Breast epithelium (tissue), 4 donors: ENCODE data around the gene GMFB. TPM values are rescaled to one million over a fixed set of nuclear protein-coding genes. Genes with fewer than 3 reads are reported as not detected.
A peak's percentile ranks its signal among the peaks of the same experiment; 100 is the strongest.

Experiments
- DNase-seq, 2 donors: peaks; one replicate each; pipeline ENCODE4 v3.0.0-alpha.2; 2019; ENCODE audit warnings: low spot score in 2 of 2
- H3K27ac ChIP-seq, 2 donors: fragments of 200-600 bp; sonication (generic) in 1 of 2; one replicate each; pipeline ENCODE4 v1.5.1; 2016 to 2019; ENCODE audit warnings: mild to moderate bottlenecking in 1 of 2
- H3K27me3 ChIP-seq, 2 donors: fragments of 200-600 bp; sonication (generic) in 1 of 2; one replicate each; pipeline versions ENCODE4 v1.5.1 to v1.6.0; 2017 to 2019; ENCODE audit warnings: control low read depth in 1 of 2, mild to moderate bottlenecking in 1 of 2
- H3K36me3 ChIP-seq: fragments of 200-600 bp; one replicate; pipeline ENCODE4 v1.5.1; 2019
- H3K4me1 ChIP-seq, 2 donors: fragments of 200-600 bp; sonication (generic); one replicate each; pipeline ENCODE4 v1.5.1; 2016 to 2019; ENCODE audit warnings: control low read depth in 1 of 2
- H3K4me3 ChIP-seq, 3 donors: fragments of 200-600 bp; sonication (generic); 1 replicate in 2 of 3; 2 replicates in 1 of 3; pipeline ENCODE4 v1.5.1; 2016 to 2019; ENCODE audit warnings: mild to moderate bottlenecking in 3 of 3, moderate library complexity in 2 of 3
- H3K9me3 ChIP-seq, 2 donors: fragments of 200-600 bp; sonication (generic) in 1 of 2; one replicate each; pipeline ENCODE4 v1.5.1; 2016 to 2019; ENCODE audit warnings: control low read depth in 1 of 2
- CTCF ChIP-seq, 3 donors: fragments of 450-650 bp; IDR thresholded peaks; one replicate each; pipeline ENCODE4 v1.5.1; 2016 to 2017; ENCODE audit warnings: antibody characterized with exemption in 3 of 3, mild to moderate bottlenecking in 3 of 3, moderate library complexity in 3 of 3
- POLR2A ChIP-seq: fragments of 450-650 bp; IDR thresholded peaks from one replicate; pipeline ENCODE4 v1.6.1; 2016; ENCODE audit warnings: antibody characterized with exemption, mild to moderate bottlenecking, moderate library complexity
- POLR2AphosphoS5 ChIP-seq, 3 donors: sonication (generic); formaldehyde crosslinking; IDR thresholded peaks; one replicate each; pipeline ENCODE4 v1.6.1; 2017; ENCODE audit warnings: antibody characterized with exemption in 3 of 3
- intact Hi-C: fragments of 100-400 bp; cut with DNase I; formaldehyde crosslinking; loops from one replicate; pipeline ENCODE4 v1.15.1; 2023; ENCODE audit warnings: low total_unique reads
- total RNA-seq, 3 donors: library from RNA; depleted of rRNA; stranded (reverse); fragments of >200 nt; gene quantifications; one replicate each; pipeline ENCODE4 v1.1.0, GENCODE V29; 2016

GMFB gene
- total RNA-seq, 3 donors from 2014 or later: 43.3 to 82.5 (median 64.6) TPM

GRCh38 chr14:54498095-54498531 lies 9.3 kb upstream of the GMFB start:
- intact Hi-C loops: no loop called here
- DNase-seq: no peak
- Histone ChIP-seq H3K27ac (no peak overlapping the region), H3K9me3 (no peaks in the 10 kb centered on the region), H3K4me3 (no peak overlapping the region), H3K27me3 (no peaks in the 10 kb centered on the region), H3K36me3 (no peaks in the 10 kb centered on the region), H3K4me1 (no peaks in the 10 kb centered on the region)
- TF ChIP-seq POLR2AphosphoS5 (IDR thresholded peaks at IDR 0.05): no peak

GRCh38 chr14:54497224-54497623 lies 8.4 kb upstream of the GMFB start:
- intact Hi-C loops: no loop called here

GRCh38 chr14:54493293-54493692 lies 4.5 kb upstream of the GMFB start:
- peak overlapping the region; percentile 30 to 41 for H3K27ac ChIP-seq
- DNase-seq: no peak
- H3K4me1 ChIP-seq: no peaks in the 10 kb centered on the region
- H3K4me3 ChIP-seq: peak overlapping the region in 2 of 3 donors; percentile 29 to 47
- intact Hi-C loops: no loop called here
- no peaks in the 10 kb centered on the region for H3K36me3 ChIP-seq
- H3K9me3 ChIP-seq: no peaks in the 10 kb centered on the region
- no peak for TF ChIP-seq POLR2A
- TF ChIP-seq POLR2AphosphoS5 (IDR thresholded peaks at IDR 0.05): no peak
- TF ChIP-seq CTCF (IDR thresholded peaks at IDR 0.05): no peak
- H3K27me3 ChIP-seq: no peaks in the 10 kb centered on the region

More at GRCh38 chr14:54497224-54497623, 8.4 kb upstream of the GMFB start:
- no peak for DNase-seq
- no peaks in the 10 kb centered on the region for H3K4me1 ChIP-seq
- no peak overlapping the region for H3K27ac ChIP-seq
- no peaks in the 10 kb centered on the region for H3K36me3 ChIP-seq
- H3K27me3 ChIP-seq: no peaks in the 10 kb centered on the region
- no peaks in the 10 kb centered on the region for H3K9me3 ChIP-seq
- H3K4me3 ChIP-seq: no peak overlapping the region
- TF ChIP-seq POLR2AphosphoS5 (IDR thresholded peaks at IDR 0.05) (no peak), CTCF (IDR thresholded peaks at IDR 0.05) (no peak), POLR2A (no peak)

GRCh38 chr14:54490445-54491175 lies 1.8 kb upstream of the GMFB start:
- Histone ChIP-seq H3K4me1 (no peaks in the 10 kb centered on the region), H3K4me3 (no peak overlapping the region), H3K27me3 (no peaks in the 10 kb centered on the region), H3K9me3 (no peaks in the 10 kb centered on the region), H3K36me3 (no peaks in the 10 kb centered on the region), H3K27ac (peak overlapping the region; percentile 18 to 33)
- intact Hi-C loops: loop anchor here (2.0 kb wide), 1 partner anchor 46 kb away; no protein-coding TSS in a partner anchor
- TF ChIP-seq CTCF (IDR thresholded peaks at IDR 0.05): no peak
- no peak for TF ChIP-seq POLR2AphosphoS5 (IDR thresholded peaks at IDR 0.05)
- TF ChIP-seq POLR2A: no peak
- no peak for DNase-seq

GRCh38 chr14:54489731-54490444 lies 1.1 kb upstream of the GMFB start:
- Histone ChIP-seq H3K27me3 (no peaks in the 10 kb centered on the region), H3K4me1 (no peaks in the 10 kb centered on the region), H3K4me3 (peak overlapping the region in 2 of 3 donors; percentile 93 to 96), H3K9me3 (no peaks in the 10 kb centered on the region), H3K27ac (peak overlapping the region; percentile 97 to 99), H3K36me3 (no peaks in the 10 kb centered on the region)
- intact Hi-C loops: loop anchor here (2.0 kb wide), 1 partner anchor 45 kb away; no protein-coding TSS in a partner anchor
- TF ChIP-seq CTCF (IDR thresholded peaks at IDR 0.05) (no peak), POLR2A (no peak), POLR2AphosphoS5 (IDR thresholded peaks at IDR 0.05) (no peak)
- no peak for DNase-seq
